Measurements from ENCODE around the gene ARHGAP6. TPM values are rescaled to one million over a fixed set of nuclear protein-coding genes. Genes with fewer than 3 reads are reported as not detected.

Gene ARHGAP6
- total and polyA plus RNA-seq, 2 of the 13 experiments (the other 11 are each of a cell fraction or from before 2014, with no cell fraction given) = 0.11 TPM; not detected in 1

DNA sequence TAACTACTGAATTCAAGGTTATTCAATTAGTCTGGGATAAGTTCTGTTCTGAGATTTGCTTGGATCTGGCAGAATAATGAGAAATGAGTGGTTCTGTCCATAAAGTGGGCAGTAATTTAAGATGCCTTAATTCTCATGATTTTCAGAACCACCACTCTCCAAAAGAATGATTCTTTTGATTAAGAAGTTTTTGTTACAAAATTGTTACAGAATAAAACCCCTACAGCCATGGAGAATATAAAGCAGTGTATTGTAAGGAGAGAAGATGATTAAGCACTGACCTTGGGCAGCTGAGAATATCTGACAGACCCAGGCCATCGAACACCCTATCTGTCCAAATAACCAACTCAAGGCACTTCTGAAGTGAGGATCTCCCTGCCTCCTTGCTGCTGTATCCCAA is 360.1 kb downstream of the ARHGAP6 start:
- CTCF ChIA-PET (ENCODE audit: low intra/inter-chr PET ratio, low total read pairs) = no interaction called here
- FAIRE-seq = no peak

More for the DNA sequence above, 360.1 kb downstream of the ARHGAP6 start:
- POLR2A ChIA-PET = no interaction called here
- no TSS peak for BruUV-seq (replicated peaks)
- H3K4me3 ChIP-seq (replicated peaks in 1 of 3; ENCODE audit: insufficient read depth in 1 of 3, low read depth in 2 of 3, low read length in 3 of 3) = no peak overlapping the region
- no peaks in the 10 kb centered on the region for H3K9me3 ChIP-seq (ENCODE audit: low read length)
- DNase-seq (ENCODE audit: low spot score) (no peak), ATAC-seq (no peak)
- no peak overlapping the region for H2AFZ ChIP-seq (ENCODE audit: low read length)
- no peak overlapping the region for H3K9ac ChIP-seq (ENCODE audit: insufficient read depth, low read depth, low read length)
- H3K27me3 ChIP-seq (ENCODE audit: control insufficient read depth in 1 of 2, insufficient read depth in 2 of 2, low read length in 2 of 2) = no peaks in the 10 kb centered on the region
- WGBS (ENCODE audit: low lambda C conversion rate) = 0% methylated on average over 1 of the region's 1 CpG
- TF ChIP-seq DNMT1 (CRISPR knock-in tag; IDR thresholded peaks at IDR 0.05) = no peak
- no peak for TF ChIP-seq NR2F1 (CRISPR knock-in tag; IDR thresholded peaks at IDR 0.05)
- no peak for TF ChIP-seq CCAR2 (optimal IDR thresholded peaks at IDR 0.05; ENCODE audit: low read depth, low read length)
- no peak for TF ChIP-seq ZNF33B (CRISPR knock-in tag; IDR thresholded peaks at IDR 0.05)
- no peak for TF ChIP-seq IRF2 (CRISPR knock-in tag; IDR thresholded peaks at IDR 0.05)
- TF ChIP-seq ZNF577 (CRISPR knock-in tag; IDR thresholded peaks at IDR 0.05; ENCODE audit: borderline replicate concordance, low read depth) = no peak
- TF ChIP-seq, protein P1, sequence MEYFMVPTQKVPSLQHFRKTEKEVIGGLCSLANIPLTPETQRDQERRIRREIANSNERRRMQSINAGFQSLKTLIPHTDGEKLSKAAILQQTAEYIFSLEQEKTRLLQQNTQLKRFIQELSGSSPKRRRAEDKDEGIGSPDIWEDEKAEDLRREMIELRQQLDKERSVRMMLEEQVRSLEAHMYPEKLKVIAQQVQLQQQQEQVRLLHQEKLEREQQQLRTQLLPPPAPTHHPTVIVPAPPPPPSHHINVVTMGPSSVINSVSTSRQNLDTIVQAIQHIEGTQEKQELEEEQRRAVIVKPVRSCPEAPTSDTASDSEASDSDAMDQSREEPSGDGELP (IDR thresholded peaks at IDR 0.05; ENCODE audit: borderline replicate concordance, low read depth) = no peak
- no peak for TF ChIP-seq ZNF781 (CRISPR knock-in tag; IDR thresholded peaks at IDR 0.05; ENCODE audit: borderline replicate concordance, not compliant biosample characterization)
- TF ChIP-seq YY1 (IDR thresholded peaks at IDR 0.05; ENCODE audit: insufficient read depth, insufficient replicate concordance, low read depth, low read length) = no peak
- TF ChIP-seq, protein P2, sequence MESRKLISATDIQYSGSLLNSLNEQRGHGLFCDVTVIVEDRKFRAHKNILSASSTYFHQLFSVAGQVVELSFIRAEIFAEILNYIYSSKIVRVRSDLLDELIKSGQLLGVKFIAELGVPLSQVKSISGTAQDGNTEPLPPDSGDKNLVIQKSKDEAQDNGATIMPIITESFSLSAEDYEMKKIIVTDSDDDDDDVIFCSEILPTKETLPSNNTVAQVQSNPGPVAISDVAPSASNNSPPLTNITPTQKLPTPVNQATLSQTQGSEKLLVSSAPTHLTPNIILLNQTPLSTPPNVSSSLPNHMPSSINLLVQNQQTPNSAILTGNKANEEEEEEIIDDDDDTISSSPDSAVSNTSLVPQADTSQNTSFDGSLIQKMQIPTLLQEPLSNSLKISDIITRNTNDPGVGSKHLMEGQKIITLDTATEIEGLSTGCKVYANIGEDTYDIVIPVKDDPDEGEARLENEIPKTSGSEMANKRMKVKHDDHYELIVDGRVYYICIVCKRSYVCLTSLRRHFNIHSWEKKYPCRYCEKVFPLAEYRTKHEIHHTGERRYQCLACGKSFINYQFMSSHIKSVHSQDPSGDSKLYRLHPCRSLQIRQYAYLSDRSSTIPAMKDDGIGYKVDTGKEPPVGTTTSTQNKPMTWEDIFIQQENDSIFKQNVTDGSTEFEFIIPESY (CRISPR knock-in tag; IDR thresholded peaks at IDR 0.05) = no peak
- TF ChIP-seq NR1H2 (CRISPR knock-in tag; IDR thresholded peaks at IDR 0.05; ENCODE audit: borderline replicate concordance, low read depth) = no peak
- TF ChIP-seq ETV5 (CRISPR knock-in tag; IDR thresholded peaks at IDR 0.05; ENCODE audit: borderline replicate concordance) = no peak
- TF ChIP-seq CHCHD3 (CRISPR knock-in tag; IDR thresholded peaks at IDR 0.05) = no peak
- no peak for TF ChIP-seq SKI (IDR thresholded peaks at IDR 0.05; ENCODE audit: partially characterized antibody)
- no peak for TF ChIP-seq ATF7-NPFF (CRISPR knock-in tag; IDR thresholded peaks at IDR 0.05; ENCODE audit: low read depth)
- no peaks in the 10 kb centered on the region for H4K20me1 ChIP-seq (ENCODE audit: insufficient read depth, low read length)
- in situ Hi-C loops (cut with HindIII; ENCODE audit: extremely low pct_ligation_motif_present, low pct_unique_long_range_greater_than_20kb) = no loop called here
- H3K27ac ChIP-seq (ENCODE audit: extremely low read length, insufficient read depth, low read length) = no peak overlapping the region
- intact Hi-C loops (cut with micrococcal nuclease; ENCODE audit: unreplicated experiment) = no loop called here
- no peaks in the 10 kb centered on the region for H3K79me2 ChIP-seq (ENCODE audit: insufficient read depth, low read length)
- no peak overlapping the region for H3K4me2 ChIP-seq (ENCODE audit: low read depth, low read length)
- H3K4me1 ChIP-seq (ENCODE audit: insufficient read depth, low read length) = no peaks in the 10 kb centered on the region
- no peaks in the 10 kb centered on the region for H3K36me3 ChIP-seq (replicated peaks in 1 of 2; ENCODE audit: control insufficient read depth in 1 of 2, insufficient read depth in 2 of 2, low read length in 2 of 2)

All from HepG2 (cell line).